Hematopoietic multipotent progenitor cell treated with erythropoietin and hydrocortisone succinate and interleukin-3 and kit ligand, for 6 days (in vitro differentiated cells): Measurements from ENCODE around the gene TRMT2A.

Source experiments
- DNase-seq: peaks from one replicate; pipeline ENCODE4 v3.0.0-alpha.2; 2015

Gene TRMT2A

GRCh38 chr22:20117633-20118299 lies 740 bp upstream of the TRMT2A start:
- peak; percentile 55 for DNase-seq

- no peak for DNase-seq
These were observed 563 bp downstream of the TRMT2A start for GRCh38 chr22:20116376-20116950.

GRCh38 chr22:20115691-20116375 lies 1.2 kb downstream of the TRMT2A start, which contains the start of gene RANBP1:
TSS of gene RANBP1 (plus strand) at chr22:20116104. CDS start at chr22:20116185, 81 bp downstream.
- no peak for DNase-seq

GRCh38 chr22:20114506-20115475 lies 2.2 kb downstream of the TRMT2A start:
- DNase-seq, result no peak

GRCh38 chr22:20113551-20114310 lies 3.3 kb downstream of the TRMT2A start:
- no peak for DNase-seq

GRCh38 chr22:20112623-20113511 lies 4.2 kb downstream of the TRMT2A start:
- no peak for DNase-seq

- no peak for DNase-seq
These were observed 5.1 kb downstream of the TRMT2A start for GRCh38 chr22:20111689-20112622.

GRCh38 chr22:20111045-20111688 lies 5.9 kb downstream of the TRMT2A start:
- peak; percentile 80 for DNase-seq

GRCh38 chr22:20110359-20110985 lies 6.6 kb downstream of the TRMT2A start:
- no peak for DNase-seq

GRCh38 chr22:20109411-20110358 lies 7.3 kb downstream of the TRMT2A start:
- DNase-seq, result no peak

- no peak for DNase-seq
These were observed 8.2 kb downstream of the TRMT2A start for GRCh38 chr22:20108757-20109230.

GRCh38 chr22:20107951-20108756 lies 8.9 kb downstream of the TRMT2A start:
- no peak for DNase-seq

GRCh38 chr22:20107471-20107901 lies 9.5 kb downstream of the TRMT2A start:
- DNase-seq, result no peak

GRCh38 chr22:20106849-20107237 lies 10.2 kb downstream of the TRMT2A start:
- DNase-seq, result no peak

GRCh38 chr22:20106205-20106848 lies 10.7 kb downstream of the TRMT2A start:
- DNase-seq, result no peak
